A673 (cell line): ENCODE data around the gene HYCC2. TPM values are rescaled to one million over a fixed set of nuclear protein-coding genes. Genes with fewer than 3 reads are reported as not detected.
"Not testable (repeated sequence)": the region's sequence is repeated elsewhere in the genome, so short reads cannot be mapped to it uniquely, and the experiment has no call there.

Source experiments
- BruUV-seq: library from RNA; stranded (reverse); fragments of 400-500 nt; replicated peaks from 2 replicates; lab custom pipeline; 2021; lab: Mats Ljungman, UMichigan
- CTCF ChIA-PET: fragments of 300-600 bp; sonication (Branson Sonifier 250); formaldehyde crosslinking; loops from one replicate; lab custom pipeline; 2022; ENCODE audit warnings: antibody characterized with exemption; lab: Charles Lee
- POLR2A ChIA-PET: fragments of 300-600 bp; sonication (Branson Sonifier 250); formaldehyde crosslinking; loops from one replicate; lab custom pipeline; 2022; ENCODE audit warnings: antibody characterized with exemption; ENCODE audit not compliant: low non-redundant PET; lab: Charles Lee
- DNase-seq: peaks from one replicate; pipeline ENCODE4 v3.0.0-alpha.2; 2015; ENCODE audit warnings: low spot score
- H3K27ac ChIP-seq: fragments of 200-600 bp; sonication (generic); 2 replicates; pipeline ENCODE4 v1.5.1; 2016; ENCODE audit warnings: mixed run types, low read depth, mild to moderate bottlenecking, mixed read lengths, antibody characterized with exemption, low read length; ENCODE audit not compliant: poor library complexity, severe bottlenecking
- H3K27me3 ChIP-seq: fragments of 200-600 bp; sonication (generic); replicated peaks from 2 replicates; pipeline ENCODE4 v1.6.1; 2017; ENCODE audit warnings: mixed run types, low read depth, mild to moderate bottlenecking, mixed read lengths, antibody characterized with exemption, low read length; ENCODE audit not compliant: insufficient read depth, poor library complexity
- H3K36me3 ChIP-seq: fragments of 200-600 bp; sonication (generic); 2 replicates; pipeline ENCODE4 v1.6.1; 2016; ENCODE audit warnings: mixed run types, mild to moderate bottlenecking, mixed read lengths, antibody characterized with exemption, low read length; ENCODE audit not compliant: insufficient read depth, poor library complexity, severe bottlenecking
- H3K4me1 ChIP-seq: fragments of 200-600 bp; sonication (generic); 2 replicates; pipeline ENCODE4 v1.6.1; 2017; ENCODE audit warnings: mixed run types, mild to moderate bottlenecking, mixed read lengths, antibody characterized with exemption, low read length; ENCODE audit not compliant: insufficient read depth, poor library complexity, severe bottlenecking
- H3K4me3 ChIP-seq: fragments of 200-600 bp; sonication (generic); 2 replicates; pipeline ENCODE4 v1.5.1; 2016; ENCODE audit warnings: low read depth, mixed run types, mild to moderate bottlenecking, mixed read lengths, low read length; ENCODE audit not compliant: poor library complexity, severe bottlenecking
- H3K9me3 ChIP-seq: fragments of 200-600 bp; sonication (generic); 2 replicates; pipeline ENCODE4 v1.6.1; 2016; ENCODE audit warnings: mixed run types, low read depth, mild to moderate bottlenecking, mixed read lengths, antibody characterized with exemption, low read length; ENCODE audit not compliant: poor library complexity, severe bottlenecking
- CTCF ChIP-seq: fragments of 300-800, 200-600 bp; sonication (generic); conservative IDR thresholded peaks from 2 replicates; pipeline ENCODE4 v1.5.1; 2017; ENCODE audit warnings: low read depth, mild to moderate bottlenecking, antibody characterized with exemption, low read length, moderate library complexity, mixed read lengths
- EZH2 ChIP-seq: fragments of 200-600 bp; sonication (generic); IDR thresholded peaks from 2 replicates; pipeline ENCODE4 v1.6.1; 2017; ENCODE audit warnings: borderline replicate concordance, low read depth, mild to moderate bottlenecking, mixed read lengths, antibody characterized with exemption, low read length; ENCODE audit not compliant: poor library complexity, severe bottlenecking
- intact Hi-C: fragments of 100-400 bp; cut with micrococcal nuclease; formaldehyde crosslinking; loops from one replicate; pipeline ENCODE4 v1.10.0; 2022; ENCODE audit not compliant: unreplicated experiment
- total RNA-seq: library from RNA; stranded (reverse); gene quantifications from 2 replicates; pipeline ENCODE4 v1.2.3, GENCODE V29; 2021

The HYCC2 gene
- total RNA-seq, 1 experiment from 2014 or later: 18.4 TPM

GRCh38 chr2:201040867-201041628 lies 30.4 kb downstream of the HYCC2 start:
- Histone ChIP-seq H3K9me3 (no peaks in the 10 kb centered on the region), H3K4me3 (no peak overlapping the region), H3K4me1 (no peaks in the 10 kb centered on the region), H3K36me3 (no peaks in the 10 kb centered on the region), H3K27me3 (no peaks in the 10 kb centered on the region), H3K27ac (no peak overlapping the region)
- DNase-seq: no peak
- CTCF ChIA-PET: no interaction called here
- BruUV-seq: no TSS peak
- intact Hi-C loops: no loop called here
- POLR2A ChIA-PET: no interaction called here
- TF ChIP-seq EZH2: no peak
- TF ChIP-seq CTCF: no peak

- ChIA-PET POLR2A (no interaction called here), CTCF (no interaction called here)
- BruUV-seq: no TSS peak
- no peak for DNase-seq
- Histone ChIP-seq H3K27ac (no peak overlapping the region), H3K4me1 (no peaks in the 10 kb centered on the region), H3K36me3 (no peaks in the 10 kb centered on the region), H3K4me3 (no peak overlapping the region), H3K27me3 (no peaks in the 10 kb centered on the region), H3K9me3 (no peaks in the 10 kb centered on the region)
- TF ChIP-seq CTCF (no peak), EZH2 (no peak)
- intact Hi-C loops: no loop called here
These were observed 32.6 kb downstream of the HYCC2 start for GRCh38 chr2:201038855-201039254.

GRCh38 chr2:201038361-201038760 lies 33.1 kb downstream of the HYCC2 start:
- H3K9me3 ChIP-seq, H3K36me3 ChIP-seq, H3K27ac ChIP-seq, POLR2A ChIA-PET, CTCF ChIA-PET, BruUV-seq, H3K27me3 ChIP-seq, intact Hi-C loops, H3K4me1 ChIP-seq, H3K4me3 ChIP-seq, DNase-seq: not testable (repeated sequence)

- H3K36me3 ChIP-seq, DNase-seq, H3K4me3 ChIP-seq, H3K27me3 ChIP-seq, H3K27ac ChIP-seq, CTCF ChIA-PET, BruUV-seq, POLR2A ChIA-PET, H3K9me3 ChIP-seq, H3K4me1 ChIP-seq, intact Hi-C loops: not testable (repeated sequence)
These were observed 37.1 kb downstream of the HYCC2 start for GRCh38 chr2:201034355-201034754.
